Epidermal melanocyte (primary cell): ENCODE measurements around the gene MAP7D3.
"Not testable (repeated sequence)": the region's sequence is repeated elsewhere in the genome, so short reads cannot be mapped to it uniquely, and the experiment has no call there.

Experiments used
- DNase-seq: peaks from one replicate; pipeline ENCODE4 v3.0.0; 2011; ENCODE audit warnings: low spot score; ENCODE audit not compliant: insufficient read length

Gene MAP7D3

DNA sequence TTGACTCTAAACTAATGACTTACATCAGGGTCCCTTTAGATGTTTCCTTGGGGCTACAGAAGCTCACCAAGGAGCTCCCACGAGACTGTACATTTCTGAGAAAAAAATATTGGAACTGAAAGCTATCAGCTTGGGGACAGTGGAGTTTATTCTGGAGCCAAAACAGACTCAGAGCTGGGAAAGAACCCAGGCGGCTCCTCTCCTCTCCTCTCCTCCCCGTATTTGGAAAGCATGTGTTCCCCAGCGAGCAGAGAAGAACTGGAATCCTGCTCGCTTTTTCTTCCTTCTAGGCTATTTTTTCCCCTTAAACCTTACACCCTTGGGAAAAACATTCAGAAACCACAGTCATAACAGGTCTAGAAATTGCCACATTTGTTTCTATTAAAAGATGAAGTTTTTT lies 4.3 kb upstream of the MAP7D3 start:
- no peak for DNase-seq

GRCh38 chrX:136250191-136251040 lies 784 bp downstream of the MAP7D3 start:
- peak; percentile 23 for DNase-seq

DNA sequence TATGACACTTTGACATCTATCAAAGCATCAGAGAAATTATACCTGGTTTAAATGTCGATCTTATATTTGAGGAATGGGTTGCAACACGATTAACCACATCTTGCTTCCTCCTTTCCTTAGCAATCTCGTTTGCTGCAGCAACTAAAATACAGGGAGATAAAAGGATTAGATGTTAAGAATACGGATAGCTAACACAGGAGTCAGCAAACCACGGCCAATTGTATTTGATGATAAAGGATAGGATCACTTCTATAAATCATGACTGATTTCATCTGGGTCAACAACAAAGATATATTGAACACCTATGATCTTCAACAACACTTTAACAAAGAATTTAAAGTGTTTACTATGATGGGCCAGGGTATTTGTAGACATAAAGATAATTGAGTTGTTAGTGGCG lies 5.0 kb downstream of the MAP7D3 start:
- no peak for DNase-seq

- DNase-seq, result not testable (repeated sequence)
Observed at GRCh38 chrX:136237849-136238248, 13.4 kb downstream of the MAP7D3 start.

GRCh38 chrX:136237074-136237473 lies 14.1 kb downstream of the MAP7D3 start:
- no peak for DNase-seq

DNA sequence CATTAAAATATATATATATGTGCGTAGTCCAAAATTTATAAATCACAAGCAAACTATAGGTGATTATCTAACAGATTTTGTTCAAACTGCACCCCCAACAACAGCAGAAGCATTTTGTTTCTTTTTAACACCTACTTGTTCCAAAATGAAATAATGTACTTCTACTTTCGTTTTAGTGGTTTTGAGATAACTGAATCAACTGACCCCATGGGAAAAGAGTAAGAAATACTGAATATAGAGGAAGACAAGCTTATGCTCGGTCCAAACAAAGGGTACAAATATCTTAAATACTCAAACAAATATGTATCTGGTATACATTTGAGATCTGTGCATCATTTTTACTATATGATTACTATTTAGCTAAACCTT lies 22.4 kb downstream of the MAP7D3 start:
- no peak for DNase-seq

GRCh38 chrX:136227948-136228838 lies 23.0 kb downstream of the MAP7D3 start:
- no peak for DNase-seq

DNA sequence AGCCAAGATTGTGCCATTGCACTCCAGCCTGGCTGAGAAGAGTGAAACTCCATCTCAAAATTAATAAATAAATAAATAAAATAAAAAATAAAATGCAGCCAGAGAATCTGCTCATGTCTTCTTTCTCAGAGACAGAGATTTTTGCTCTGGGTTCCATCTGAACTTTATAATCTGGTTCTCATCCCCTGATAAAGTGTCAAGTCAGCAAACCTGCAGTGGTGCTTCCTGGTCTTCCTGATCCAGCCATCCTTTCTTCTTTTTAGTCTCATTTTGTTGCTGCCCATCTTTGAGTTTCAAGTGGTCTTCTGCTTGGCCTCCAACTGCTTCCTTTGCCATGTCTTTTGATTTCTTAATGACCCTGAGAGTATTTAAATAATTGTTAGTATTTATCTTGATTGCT lies 24.1 kb downstream of the MAP7D3 start:
- no peak for DNase-seq

DNA sequence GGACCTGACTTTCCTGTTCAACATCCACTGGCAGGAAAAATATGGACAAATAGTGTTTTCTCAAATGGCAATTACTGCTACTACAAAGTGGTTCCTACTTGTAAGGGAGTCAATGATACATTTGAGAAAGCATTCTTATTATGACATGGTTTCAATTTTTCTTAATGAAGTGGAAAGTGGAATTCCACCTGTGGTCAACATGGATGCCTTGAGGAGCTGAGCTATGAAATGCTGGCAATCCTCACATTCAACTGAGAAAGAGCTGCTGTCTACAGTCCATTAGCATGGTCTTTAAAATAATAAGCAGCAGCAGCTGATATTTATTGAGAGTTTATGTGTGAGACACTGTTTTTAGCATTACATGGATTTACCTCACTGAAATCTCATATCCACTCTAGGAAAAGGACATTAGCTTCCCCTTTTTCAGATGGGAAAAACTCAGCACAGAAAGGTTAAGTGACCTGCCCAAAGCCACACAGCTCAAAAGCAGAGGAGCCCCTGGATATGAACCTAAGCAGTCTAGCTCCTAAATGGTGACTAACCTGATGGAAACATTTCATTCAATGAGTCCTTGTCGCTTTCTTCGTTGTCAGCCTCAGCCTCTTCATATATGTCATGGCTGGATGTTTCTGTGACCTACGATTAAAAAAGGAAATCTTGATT lies 29.2 kb downstream of the MAP7D3 start:
- no peak for DNase-seq

DNA sequence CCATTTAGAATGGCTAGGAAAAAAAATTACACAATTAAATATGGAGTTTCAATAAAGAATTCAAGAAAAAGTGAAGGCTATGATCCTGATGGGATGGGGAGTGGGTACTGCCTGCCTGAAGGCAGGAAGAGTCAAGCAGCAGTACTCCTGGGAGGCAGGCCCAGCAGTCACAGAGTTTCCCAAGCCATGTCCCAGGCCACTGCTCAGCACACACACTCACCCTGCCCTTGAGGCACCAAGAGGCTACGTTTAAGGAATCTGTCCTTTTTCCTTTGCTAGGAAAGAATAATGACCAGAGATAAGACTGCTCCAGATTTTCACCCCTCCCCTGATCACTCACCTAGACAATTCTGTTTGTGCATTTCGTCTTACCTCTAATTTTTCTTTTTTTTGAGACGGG lies 30.2 kb downstream of the MAP7D3 start:
- no peak for DNase-seq

DNA sequence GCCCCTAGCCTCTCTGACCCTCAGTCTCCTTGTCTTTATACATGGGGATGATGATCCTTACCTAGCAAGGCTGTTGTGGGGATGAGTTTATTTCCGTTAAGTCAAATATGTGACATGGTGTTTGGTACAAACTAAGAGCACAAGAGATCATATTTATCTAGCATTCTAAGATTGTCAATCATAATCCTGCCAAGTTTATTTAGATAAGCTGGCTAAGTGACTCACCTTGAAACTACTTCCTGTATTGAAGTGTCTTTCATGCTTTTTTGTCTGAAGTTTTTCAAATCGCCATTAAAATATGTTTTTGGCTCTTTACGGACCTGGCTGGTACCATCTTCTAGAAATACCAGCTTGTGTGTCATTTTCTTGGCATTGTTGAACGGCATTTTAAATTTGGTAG lies 30.7 kb downstream of the MAP7D3 start:
- no peak for DNase-seq

- DNase-seq, result no peak
Observed at GRCh38 chrX:136219893-136220292, 31.3 kb downstream of the MAP7D3 start.

- no peak for DNase-seq
Observed at GRCh38 chrX:136215559-136215958, 35.6 kb downstream of the MAP7D3 start.

- no peak for DNase-seq
Observed at GRCh38 chrX:136214551-136214950, 36.6 kb downstream of the MAP7D3 start.

- DNase-seq, result no peak
Observed at GRCh38 chrX:136212557-136213111, 38.6 kb downstream of the MAP7D3 start.

GRCh38 chrX:136211766-136212556 lies 39.2 kb downstream of the MAP7D3 start:
- no peak for DNase-seq

- no peak for DNase-seq
Observed at GRCh38 chrX:136210806-136211205, 40.4 kb downstream of the MAP7D3 start.

- DNase-seq, result no peak
Observed at GRCh38 chrX:136210243-136210642, 41.0 kb downstream of the MAP7D3 start.

DNA sequence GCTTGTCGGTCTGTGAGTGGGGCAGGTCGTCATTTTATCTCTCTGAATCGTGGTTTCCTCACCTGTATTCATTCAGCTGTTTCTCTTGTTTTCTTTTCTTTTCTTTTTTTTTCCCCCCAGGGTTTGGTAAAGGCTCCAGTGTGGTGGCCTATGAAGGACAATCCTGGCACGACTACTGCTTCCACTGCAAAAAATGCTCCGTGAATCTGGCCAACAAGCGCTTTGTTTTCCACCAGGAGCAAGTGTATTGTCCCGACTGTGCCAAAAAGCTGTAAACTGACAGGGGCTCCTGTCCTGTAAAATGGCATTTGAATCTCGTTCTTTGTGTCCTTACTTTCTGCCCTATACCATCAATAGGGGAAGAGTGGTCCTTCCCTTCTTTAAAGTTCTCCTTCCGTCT lies 41.4 kb downstream of the MAP7D3 start:
- DNase-seq, result no peak

DNA sequence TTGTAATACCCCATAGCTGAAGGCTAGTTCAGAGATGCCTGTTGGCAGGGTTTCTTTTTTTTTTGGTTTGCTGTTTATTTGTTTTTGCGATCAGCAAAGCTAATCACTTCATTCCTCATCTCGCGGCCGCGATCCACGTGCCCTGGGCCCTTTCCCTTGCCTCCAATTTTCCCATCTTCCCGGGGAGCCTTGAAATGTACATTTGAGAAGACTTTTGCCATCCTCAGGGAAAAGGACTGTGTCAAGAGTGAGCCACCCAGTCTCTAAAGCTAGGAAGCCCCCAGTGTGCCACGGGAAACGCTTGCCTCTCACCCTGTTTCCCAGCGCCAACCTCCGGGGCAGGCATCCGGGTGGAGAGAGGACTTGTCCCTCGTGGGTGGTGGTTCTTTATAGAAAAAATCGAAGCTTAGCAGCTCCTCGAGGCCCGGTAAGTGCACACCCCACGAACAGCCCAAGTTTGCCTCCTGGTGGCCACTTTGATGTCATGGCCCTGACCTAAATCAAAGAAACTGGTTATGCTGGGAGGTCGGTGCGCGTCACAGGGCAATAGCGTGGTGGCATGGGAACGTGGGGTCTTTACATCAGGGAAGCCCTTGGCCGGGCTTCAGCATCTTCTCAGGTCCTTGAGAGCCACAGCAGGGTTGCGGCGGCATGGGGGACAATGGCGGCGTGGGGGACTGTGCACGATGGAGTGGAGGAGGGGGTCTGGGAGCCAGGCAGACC lies 42.0 kb downstream of the MAP7D3 start:
- no peak for DNase-seq
